Activated naive CD4-positive, alpha-beta T cell (primary cell): ENCODE data around the gene ITPR1.

Source experiments
- DNase-seq, 4 experiments: peaks; one replicate each; lab custom pipeline; 2025; lab: John Stamatoyannopoulos, UW

ITPR1 gene

GRCh38 chr3:4509983-4510755, 17.0 kb downstream of the ITPR1 start:
- no peak for DNase-seq

GRCh38 chr3:4511491-4512262, 18.5 kb downstream of the ITPR1 start:
- no peak for DNase-seq

GRCh38 chr3:4512895-4513616, 19.9 kb downstream of the ITPR1 start:
- DNase-seq: no peak

GRCh38 chr3:4514321-4514720, 21.2 kb downstream of the ITPR1 start:
- no peak for DNase-seq

GRCh38 chr3:4514916-4515315, 21.8 kb downstream of the ITPR1 start:
- no peak for DNase-seq

- no peak for DNase-seq
These were observed 22.9 kb downstream of the ITPR1 start for GRCh38 chr3:4515916-4516579.

- no peak for DNase-seq
These were observed 23.9 kb downstream of the ITPR1 start for GRCh38 chr3:4517093-4517492.

GRCh38 chr3:4517643-4518311, 24.6 kb downstream of the ITPR1 start:
- DNase-seq: no peak

- no peak for DNase-seq
These were observed 27.1 kb downstream of the ITPR1 start for GRCh38 chr3:4520033-4520816.

- no peak for DNase-seq
These were observed 29.8 kb downstream of the ITPR1 start for GRCh38 chr3:4522947-4523346.

GRCh38 chr3:4523710-4524698, 30.9 kb downstream of the ITPR1 start:
- DNase-seq: no peak

- no peak for DNase-seq
These were observed 32.5 kb downstream of the ITPR1 start for GRCh38 chr3:4525560-4526223.

GRCh38 chr3:4528320-4528719, 35.2 kb downstream of the ITPR1 start:
- DNase-seq: no peak

- DNase-seq: no peak
These were observed 35.9 kb downstream of the ITPR1 start for GRCh38 chr3:4528819-4529600.

GRCh38 chr3:4529876-4530588, 36.9 kb downstream of the ITPR1 start:
- no peak for DNase-seq

GRCh38 chr3:4531478-4532025, 38.4 kb downstream of the ITPR1 start:
- no peak for DNase-seq

GRCh38 chr3:4532535-4533112, 39.5 kb downstream of the ITPR1 start:
- DNase-seq: no peak
